Endodermal cell (in vitro differentiated cells): ENCODE results near the gene DAPP1. TPM values are rescaled to one million over a fixed set of nuclear protein-coding genes. Genes with fewer than 3 reads are reported as not detected.
"Not testable (repeated sequence)": the region's sequence is repeated elsewhere in the genome, so short reads cannot be mapped to it uniquely, and the experiment has no call there.

Experiments used
- DNase-seq: peaks from one replicate; pipeline ENCODE4 v3.0.0-alpha.2; 2017
- H3K27ac ChIP-seq: 2 replicates; pipeline ENCODE4 v1.5.1; 2013; ENCODE audit warnings: mild to moderate bottlenecking, low read depth, low read length, moderate library complexity
- H3K27me3 ChIP-seq: 2 replicates; pipeline ENCODE4 v1.6.1; 2013; ENCODE audit warnings: mild to moderate bottlenecking, low read length, moderate library complexity; ENCODE audit not compliant: insufficient read depth, control insufficient read depth, poor library complexity, severe bottlenecking
- H3K36me3 ChIP-seq: 2 replicates; pipeline ENCODE4 v1.7.0; 2013; ENCODE audit warnings: mild to moderate bottlenecking, low read length, moderate library complexity; ENCODE audit not compliant: control insufficient read depth, insufficient read depth
- H3K4me1 ChIP-seq: one replicate; pipeline ENCODE4 v1.7.0; 2013; ENCODE audit warnings: low read length; ENCODE audit not compliant: control insufficient read depth, insufficient read depth
- H3K4me3 ChIP-seq: 2 replicates; pipeline ENCODE4 v1.5.1; 2013; ENCODE audit warnings: mild to moderate bottlenecking, low read length, moderate library complexity
- H3K9ac ChIP-seq: 2 replicates; pipeline ENCODE4 v1.6.1; 2013; ENCODE audit warnings: mild to moderate bottlenecking, low read length, moderate library complexity; ENCODE audit not compliant: poor library complexity, severe bottlenecking; ENCODE audit errors: extremely low read depth
- H3K9me3 ChIP-seq: 2 replicates; pipeline ENCODE4 v1.6.1; 2013; ENCODE audit warnings: mild to moderate bottlenecking, low read length, moderate library complexity; ENCODE audit not compliant: control insufficient read depth
- H3K27ac Mint-ChIP-seq: 2 replicates; pipeline ENCODE4 v1.8.0; 2020; ENCODE audit warnings: mixed read lengths
- H3K27me3 Mint-ChIP-seq: 2 replicates; pipeline ENCODE4 v1.8.0; 2021; ENCODE audit warnings: mild to moderate bottlenecking, mixed read lengths; ENCODE audit not compliant: insufficient read depth
- H3K36me3 Mint-ChIP-seq: 2 replicates; pipeline ENCODE4 v1.8.0; 2020; ENCODE audit warnings: low read depth, mixed read lengths
- H3K4me1 Mint-ChIP-seq: 2 replicates; pipeline ENCODE4 v1.8.0; 2020; ENCODE audit warnings: mixed read lengths
- H3K4me3 Mint-ChIP-seq: 2 replicates; pipeline ENCODE4 v1.8.0; 2020; ENCODE audit warnings: mild to moderate bottlenecking, moderate library complexity, mixed read lengths
- H3K9me3 Mint-ChIP-seq: 2 replicates; pipeline ENCODE4 v1.8.0; 2020; ENCODE audit warnings: mild to moderate bottlenecking, mixed read lengths
- WGBS, 2 experiments: methylation state at CpG; one replicate each; pipeline versions ENCODE4 v1.1.5 to v1.1.7; 2013; ENCODE audit warnings: missing lambda C conversion rate in 2 of 2, mixed read lengths in 1 of 2; ENCODE audit not compliant: insufficient coverage in 1 of 2, insufficient read length in 1 of 2; 5-methylcytosine and 5-hydroxymethylcytosine counted together
- total RNA-seq, 2 donors: library from RNA; stranded (reverse); fragmentation: NEBNext Ultra II Directional in 1 of 2; extraction: Animal tissue kit (Norgen Biotek cat#: 25700) in 1 of 2; gene quantifications; 2 replicates in 1 of 2; 3 replicates in 1 of 2; pipeline ENCODE4 v1.2.1, GENCODE V29; 2021
- TF ChIP-seq, protein P1 (sequence below): fragments of 200-600 bp; sonication (generic); conservative IDR thresholded peaks from 2 replicates; pipeline ENCODE4 v1.5.0; 2021; ENCODE audit warnings: antibody characterized with exemption, mild to moderate bottlenecking

DAPP1 gene
- total RNA-seq, 2 donors from 2014 or later, result not detected

DNA sequence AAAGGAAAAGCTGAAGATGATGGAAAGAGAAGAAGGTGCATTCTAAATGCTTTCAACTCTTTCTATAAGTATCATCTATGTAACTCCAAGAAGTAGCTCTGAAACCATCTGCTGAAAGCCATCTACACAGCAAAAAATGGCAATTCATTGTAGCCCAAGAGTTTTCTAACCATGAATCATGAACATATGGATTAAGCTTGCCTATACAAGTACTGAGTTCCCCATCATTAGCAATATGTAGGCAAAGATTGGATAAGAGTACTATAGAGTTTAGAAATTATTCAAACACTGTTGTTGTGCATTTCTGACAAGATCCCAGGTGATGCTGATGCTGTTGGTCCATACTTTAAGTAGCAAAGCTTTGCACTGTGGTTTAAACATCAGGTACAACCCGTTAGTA is 11.2 kb downstream of the DAPP1 start:
- H3K4me1 ChIP-seq, result no peaks in the 10 kb centered on the region
- no peaks in the 10 kb centered on the region for H3K36me3 ChIP-seq
- H3K4me3 ChIP-seq, result no peak overlapping the region
- H3K27ac Mint-ChIP-seq, result no peak overlapping the region
- no peak overlapping the region for H3K4me3 Mint-ChIP-seq
- H3K27me3 Mint-ChIP-seq, result no peaks in the 10 kb centered on the region
- no peak overlapping the region for H3K9ac ChIP-seq
- no peaks in the 10 kb centered on the region for H3K4me1 Mint-ChIP-seq
- H3K27ac ChIP-seq, result no peak overlapping the region
- H3K36me3 Mint-ChIP-seq, result no peaks in the 10 kb centered on the region
- H3K27me3 ChIP-seq, result no peaks in the 10 kb centered on the region
- TF ChIP-seq, protein P1, sequence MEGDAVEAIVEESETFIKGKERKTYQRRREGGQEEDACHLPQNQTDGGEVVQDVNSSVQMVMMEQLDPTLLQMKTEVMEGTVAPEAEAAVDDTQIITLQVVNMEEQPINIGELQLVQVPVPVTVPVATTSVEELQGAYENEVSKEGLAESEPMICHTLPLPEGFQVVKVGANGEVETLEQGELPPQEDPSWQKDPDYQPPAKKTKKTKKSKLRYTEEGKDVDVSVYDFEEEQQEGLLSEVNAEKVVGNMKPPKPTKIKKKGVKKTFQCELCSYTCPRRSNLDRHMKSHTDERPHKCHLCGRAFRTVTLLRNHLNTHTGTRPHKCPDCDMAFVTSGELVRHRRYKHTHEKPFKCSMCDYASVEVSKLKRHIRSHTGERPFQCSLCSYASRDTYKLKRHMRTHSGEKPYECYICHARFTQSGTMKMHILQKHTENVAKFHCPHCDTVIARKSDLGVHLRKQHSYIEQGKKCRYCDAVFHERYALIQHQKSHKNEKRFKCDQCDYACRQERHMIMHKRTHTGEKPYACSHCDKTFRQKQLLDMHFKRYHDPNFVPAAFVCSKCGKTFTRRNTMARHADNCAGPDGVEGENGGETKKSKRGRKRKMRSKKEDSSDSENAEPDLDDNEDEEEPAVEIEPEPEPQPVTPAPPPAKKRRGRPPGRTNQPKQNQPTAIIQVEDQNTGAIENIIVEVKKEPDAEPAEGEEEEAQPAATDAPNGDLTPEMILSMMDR, result no peak
- WGBS, 2 experiments, result 86% methylated on average over 1 of the region's 1 CpG; no CpG with 5 or more reads in 1 of the 2 experiments
- no peak for DNase-seq
- H3K9me3 Mint-ChIP-seq, result no peaks in the 10 kb centered on the region
- H3K9me3 ChIP-seq, result no peaks in the 10 kb centered on the region

DNA sequence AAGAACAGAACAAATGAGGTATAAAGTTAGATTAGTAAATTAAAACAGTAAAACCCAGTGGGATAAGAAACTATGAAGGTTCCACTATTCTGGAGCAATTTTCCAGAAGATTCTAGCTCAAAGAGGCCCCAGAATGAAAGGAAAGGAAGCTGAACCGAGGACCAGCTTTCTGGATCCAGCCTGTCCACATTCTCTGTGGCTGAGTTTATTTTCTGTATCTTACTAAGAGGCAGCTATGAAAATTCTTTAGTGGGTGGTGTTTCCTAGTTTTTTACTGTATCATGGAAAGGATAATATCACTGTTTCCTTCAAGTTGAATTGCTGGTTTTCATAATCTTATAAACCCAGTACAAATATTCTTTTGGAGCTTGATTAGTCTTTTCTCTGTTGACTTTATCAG is 11.8 kb downstream of the DAPP1 start:
- Mint-ChIP-seq H3K27me3 (no peaks in the 10 kb centered on the region), H3K4me1 (no peaks in the 10 kb centered on the region), H3K9me3 (no peaks in the 10 kb centered on the region), H3K4me3 (no peak overlapping the region), H3K36me3 (no peaks in the 10 kb centered on the region), H3K27ac (no peak overlapping the region)
- H3K36me3 ChIP-seq, result no peaks in the 10 kb centered on the region
- H3K4me1 ChIP-seq, result no peaks in the 10 kb centered on the region
- H3K9ac ChIP-seq, result no peak overlapping the region
- TF ChIP-seq, protein P1, result no peak
- 82% methylated on average over 1 of the region's 1 CpG; no CpG with 5 or more reads in 1 of the 2 experiments for WGBS, 2 experiments
- H3K9me3 ChIP-seq, result no peaks in the 10 kb centered on the region
- H3K27ac ChIP-seq, result no peak overlapping the region
- DNase-seq, result no peak
- no peak overlapping the region for H3K4me3 ChIP-seq
- no peaks in the 10 kb centered on the region for H3K27me3 ChIP-seq

DNA sequence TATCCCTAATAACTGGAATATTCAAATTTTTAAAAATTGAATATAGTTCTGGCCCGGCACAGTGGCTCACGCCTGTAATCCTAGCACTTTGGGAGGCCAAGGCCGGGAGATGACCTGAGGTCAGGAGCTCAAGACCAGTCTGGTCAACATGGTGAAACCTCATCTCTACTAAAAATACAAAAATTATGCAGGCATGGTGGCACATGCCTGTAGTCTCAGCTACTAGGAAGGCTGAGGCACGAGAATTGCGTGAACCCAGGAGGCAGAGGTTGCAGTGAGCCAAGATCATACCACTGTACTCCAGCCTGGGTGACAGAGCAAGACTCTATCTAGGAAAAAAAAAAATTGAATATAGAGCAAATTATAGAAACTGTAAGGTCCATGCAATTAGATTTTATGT is 13.4 kb downstream of the DAPP1 start:
- not testable (repeated sequence) for H3K27me3 Mint-ChIP-seq, H3K9me3 Mint-ChIP-seq, DNase-seq, H3K36me3 Mint-ChIP-seq, H3K4me3 Mint-ChIP-seq, H3K9me3 ChIP-seq, H3K4me1 Mint-ChIP-seq, H3K27me3 ChIP-seq, H3K27ac Mint-ChIP-seq, H3K4me1 ChIP-seq, H3K27ac ChIP-seq, H3K4me3 ChIP-seq, H3K36me3 ChIP-seq, H3K9ac ChIP-seq
- WGBS, 2 experiments, result 92 to 95% methylated on average over 5 of the region's 5 CpGs

DNA sequence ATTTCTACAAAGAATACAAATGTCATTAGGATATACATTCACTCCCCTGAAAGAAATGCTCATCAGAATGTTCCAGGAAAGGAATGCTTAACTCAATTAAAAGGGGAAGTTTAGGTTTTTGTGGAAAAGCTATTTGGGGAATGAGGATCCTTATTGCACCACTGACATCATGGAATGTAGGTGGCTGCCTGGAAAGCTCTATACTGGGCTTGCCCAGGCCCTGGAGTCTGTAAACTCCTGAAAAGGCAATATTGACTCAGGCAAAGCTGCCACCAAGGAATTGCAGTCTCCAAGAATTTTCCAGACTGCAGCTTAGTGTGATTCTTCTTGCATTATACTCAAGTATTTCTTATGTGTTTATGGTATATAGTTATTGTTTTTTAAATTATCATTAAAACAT is 15.7 kb downstream of the DAPP1 start:
- TF ChIP-seq, protein P1, result no peak
- Histone ChIP-seq H3K4me3 (no peak overlapping the region), H3K27ac (no peak overlapping the region), H3K27me3 (no peaks in the 10 kb centered on the region), H3K36me3 (no peaks in the 10 kb centered on the region), H3K9ac (no peak overlapping the region), H3K4me1 (no peaks in the 10 kb centered on the region), H3K9me3 (no peaks in the 10 kb centered on the region)
- H3K27me3 Mint-ChIP-seq, result no peaks in the 10 kb centered on the region
- no peaks in the 10 kb centered on the region for H3K36me3 Mint-ChIP-seq
- no peak overlapping the region for H3K4me3 Mint-ChIP-seq
- DNase-seq, result no peak
- no peak overlapping the region for H3K27ac Mint-ChIP-seq
- H3K9me3 Mint-ChIP-seq, result no peaks in the 10 kb centered on the region
- H3K4me1 Mint-ChIP-seq, result no peaks in the 10 kb centered on the region
